Mesodermal cell (in vitro differentiated cells): Measurements from ENCODE around the gene CDKN1C.

ENCODE experiments used
- H3K27ac ChIP-seq: 2 replicates; pipeline ENCODE4 v1.7.0; 2013; ENCODE audit warnings: mild to moderate bottlenecking, low read depth, low read length, moderate library complexity; ENCODE audit not compliant: severe bottlenecking
- H3K36me3 ChIP-seq: 2 replicates; pipeline ENCODE4 v1.7.1; 2013; ENCODE audit warnings: mild to moderate bottlenecking, low read length, moderate library complexity; ENCODE audit not compliant: control insufficient read depth, insufficient read depth
- H3K4me1 ChIP-seq: one replicate; pipeline ENCODE4 v1.7.1; 2013; ENCODE audit warnings: mild to moderate bottlenecking, low read length; ENCODE audit not compliant: insufficient read depth, control insufficient read depth, poor library complexity, severe bottlenecking
- H3K4me3 ChIP-seq: 2 replicates; pipeline ENCODE4 v1.7.0; 2013; ENCODE audit warnings: low read length, control low read depth, mild to moderate bottlenecking; ENCODE audit not compliant: insufficient read depth, poor library complexity, severe bottlenecking; ENCODE audit errors: extremely low read depth
- H3K9me3 ChIP-seq: 2 replicates; pipeline ENCODE4 v1.7.1; 2013; ENCODE audit warnings: mild to moderate bottlenecking, low read length, moderate library complexity; ENCODE audit not compliant: control insufficient read depth
- WGBS, 2 experiments: methylation state at CpG; one replicate each; pipeline ENCODE4 v1.1.5; 2013; ENCODE audit warnings: missing lambda C conversion rate in 2 of 2; ENCODE audit not compliant: insufficient coverage in 2 of 2; 5-methylcytosine and 5-hydroxymethylcytosine counted together

CDKN1C gene

GRCh38 chr11:2864901-2865300, 20.7 kb downstream of the CDKN1C start:
- H3K27ac ChIP-seq: no peak overlapping the region
- no peak overlapping the region for H3K4me3 ChIP-seq
- peaks cover 10% of the 10 kb centered on the region for H3K9me3 ChIP-seq
- H3K36me3 ChIP-seq: no peaks in the 10 kb centered on the region
- peaks cover 4% of the 10 kb centered on the region for H3K4me1 ChIP-seq
- 85% methylated on average over 9 of the region's 10 CpGs for WGBS, 2 experiments

GRCh38 chr11:2863276-2863618, 22.3 kb downstream of the CDKN1C start:
- no peak overlapping the region for H3K27ac ChIP-seq
- H3K4me3 ChIP-seq: no peak overlapping the region
- 72 to 75% methylated on average over 3 to 8 of the region's 13 CpGs for WGBS, 2 experiments
- peaks cover 10% of the 10 kb centered on the region for H3K9me3 ChIP-seq
- H3K4me1 ChIP-seq: peaks cover 3% of the 10 kb centered on the region
- H3K36me3 ChIP-seq: no peaks in the 10 kb centered on the region

GRCh38 chr11:2862395-2863275, 22.9 kb downstream of the CDKN1C start:
- Histone ChIP-seq H3K4me1 (no peaks in the 10 kb centered on the region), H3K36me3 (no peaks in the 10 kb centered on the region), H3K9me3 (peaks cover 10% of the 10 kb centered on the region), H3K4me3 (peak overlapping the region; percentile 11), H3K27ac (no peak overlapping the region)
- 2 to 5% methylated on average over 80 to 84 of the region's 96 CpGs for WGBS, 2 experiments

GRCh38 chr11:2860636-2861035, 24.9 kb downstream of the CDKN1C start:
- H3K4me3 ChIP-seq: no peak overlapping the region
- no peak overlapping the region for H3K27ac ChIP-seq
- WGBS, 2 experiments: 82 to 84% methylated on average over 5 to 7 of the region's 7 CpGs

GRCh38 chr11:2859699-2860037, 25.9 kb downstream of the CDKN1C start:
- Histone ChIP-seq H3K4me1 (no peaks in the 10 kb centered on the region), H3K36me3 (no peaks in the 10 kb centered on the region), H3K4me3 (no peak overlapping the region), H3K27ac (no peak overlapping the region), H3K9me3 (no peaks in the 10 kb centered on the region)
- WGBS, 2 experiments: 93 to 96% methylated on average over 5 to 10 of the region's 10 CpGs

More at GRCh38 chr11:2860636-2861035, 24.9 kb downstream of the CDKN1C start:
- Histone ChIP-seq H3K9me3 (no peaks in the 10 kb centered on the region), H3K4me1 (no peaks in the 10 kb centered on the region), H3K36me3 (no peaks in the 10 kb centered on the region)

GRCh38 chr11:2858995-2859698, 26.4 kb downstream of the CDKN1C start:
- Histone ChIP-seq H3K36me3 (no peaks in the 10 kb centered on the region), H3K4me3 (no peak overlapping the region), H3K27ac (no peak overlapping the region), H3K9me3 (no peaks in the 10 kb centered on the region), H3K4me1 (no peaks in the 10 kb centered on the region)
- 78 to 87% methylated on average over 11 to 15 of the region's 16 CpGs for WGBS, 2 experiments

- Histone ChIP-seq H3K4me3 (no peak overlapping the region), H3K4me1 (no peaks in the 10 kb centered on the region), H3K36me3 (no peaks in the 10 kb centered on the region), H3K9me3 (no peaks in the 10 kb centered on the region), H3K27ac (no peak overlapping the region)
- WGBS, 2 experiments: 87 to 89% methylated on average over 17 to 18 of the region's 18 CpGs
Measured at GRCh38 chr11:2857918-2858317, 27.7 kb downstream of the CDKN1C start.

GRCh38 chr11:2857276-2857675, 28.3 kb downstream of the CDKN1C start:
- H3K36me3 ChIP-seq: no peaks in the 10 kb centered on the region
- WGBS, 2 experiments: 85 to 91% methylated on average over 9 to 10 of the region's 11 CpGs
- H3K27ac ChIP-seq: no peak overlapping the region
- no peaks in the 10 kb centered on the region for H3K9me3 ChIP-seq
- no peaks in the 10 kb centered on the region for H3K4me1 ChIP-seq
- H3K4me3 ChIP-seq: no peak overlapping the region

- 91 to 93% methylated on average over 8 of the region's 8 CpGs for WGBS, 2 experiments
- Histone ChIP-seq H3K9me3 (no peaks in the 10 kb centered on the region), H3K27ac (no peak overlapping the region), H3K4me3 (no peak overlapping the region), H3K4me1 (no peaks in the 10 kb centered on the region), H3K36me3 (no peaks in the 10 kb centered on the region)
Measured at GRCh38 chr11:2855162-2855561, 30.4 kb downstream of the CDKN1C start.

GRCh38 chr11:2853997-2854560, 31.5 kb downstream of the CDKN1C start:
- H3K27ac ChIP-seq: no peak overlapping the region
- no peaks in the 10 kb centered on the region for H3K36me3 ChIP-seq
- no peaks in the 10 kb centered on the region for H3K9me3 ChIP-seq
- no peak overlapping the region for H3K4me3 ChIP-seq
- H3K4me1 ChIP-seq: no peaks in the 10 kb centered on the region
- WGBS, 2 experiments: 91 to 100% methylated on average over 4 to 6 of the region's 7 CpGs

- Histone ChIP-seq H3K4me1 (no peaks in the 10 kb centered on the region), H3K27ac (no peak overlapping the region), H3K9me3 (no peaks in the 10 kb centered on the region), H3K4me3 (no peak overlapping the region), H3K36me3 (no peaks in the 10 kb centered on the region)
- 90 to 94% methylated on average over 11 to 12 of the region's 12 CpGs for WGBS, 2 experiments
Measured at GRCh38 chr11:2853401-2853800, 32.2 kb downstream of the CDKN1C start.
